ENCODE data around the gene MED15.
A peak's percentile ranks its signal among the peaks of the same experiment; 100 is the strongest.
"Not testable (repeated sequence)": the region's sequence is repeated elsewhere in the genome, so short reads cannot be mapped to it uniquely, and the experiment has no call there.

The MED15 gene

GRCh38 chr22:20507253-20508066 is at the start of gene MED15:
Gene MED15, plus strand, starts transcription at chr22:20507610. Its CDS starts 69 bp downstream, at chr22:20507679.
- DNase-seq, result peak; percentile 88

GRCh38 chr22:20458530-20459151 is 48.8 kb upstream of the MED15 start:
- no peak for DNase-seq

- no peak for DNase-seq
Observed at GRCh38 chr22:20459152-20459542, 48.3 kb upstream of the MED15 start.

GRCh38 chr22:20459862-20460261 is 47.5 kb upstream of the MED15 start:
- DNase-seq, result no peak

- peak; percentile 64 for DNase-seq
Observed at GRCh38 chr22:20463324-20464095, 43.9 kb upstream of the MED15 start.

GRCh38 chr22:20464096-20464614 is 43.3 kb upstream of the MED15 start:
- peak; percentile 77 for DNase-seq

- DNase-seq, result no peak
Observed at GRCh38 chr22:20464912-20465758, 42.3 kb upstream of the MED15 start.

- no peak for DNase-seq
Observed at GRCh38 chr22:20465759-20466077, 41.7 kb upstream of the MED15 start.

- DNase-seq, result no peak
Observed at GRCh38 chr22:20466659-20467379, 40.6 kb upstream of the MED15 start.

- DNase-seq, result no peak
Observed at GRCh38 chr22:20469110-20469868, 38.1 kb upstream of the MED15 start.

- DNase-seq, result not testable (repeated sequence)
Observed at GRCh38 chr22:20470525-20470924, 36.9 kb upstream of the MED15 start.

- DNase-seq, result no peak
Observed at GRCh38 chr22:20471126-20471833, 36.1 kb upstream of the MED15 start.

- DNase-seq, result no peak
Observed at GRCh38 chr22:20472629-20473442, 34.6 kb upstream of the MED15 start.

GRCh38 chr22:20475115-20475436 is 32.3 kb upstream of the MED15 start:
- DNase-seq, result no peak

GRCh38 chr22:20475569-20475968 is 31.8 kb upstream of the MED15 start:
- DNase-seq, result not testable (repeated sequence)

GRCh38 chr22:20478059-20478458 is 29.4 kb upstream of the MED15 start:
- DNase-seq, result not testable (repeated sequence)

GRCh38 chr22:20479612-20480196 is 27.7 kb upstream of the MED15 start:
- DNase-seq, result no peak

GRCh38 chr22:20483143-20483506 is 24.3 kb upstream of the MED15 start:
- DNase-seq, result not testable (repeated sequence)

GRCh38 chr22:20483771-20484170 is 23.6 kb upstream of the MED15 start:
- no peak for DNase-seq

All from CD4-positive, alpha-beta T cell treated with Interleukin-12 subunit alpha and Interleukin-12 subunit beta, for 1 hour (primary cell).